HFFc6 (cell line): Measurements from ENCODE around the gene OLFM2. TPM values are rescaled to one million over a fixed set of nuclear protein-coding genes. Genes with fewer than 3 reads are reported as not detected.

ENCODE experiments used
- DNase-seq: peaks from one replicate; pipeline ENCODE4 v3.0.0-alpha.2; 2018
- H3K27ac Mint-ChIP-seq: 2 replicates; pipeline ENCODE4 v1.8.0; 2020; ENCODE audit warnings: mild to moderate bottlenecking, mixed read lengths
- H3K27me3 Mint-ChIP-seq: 2 replicates; pipeline ENCODE4 v1.8.0; 2021; ENCODE audit warnings: mild to moderate bottlenecking, moderate library complexity, mixed read lengths; ENCODE audit not compliant: insufficient read depth
- H3K36me3 Mint-ChIP-seq: 2 replicates; pipeline ENCODE4 v1.8.0; 2021; ENCODE audit warnings: low read depth, mixed read lengths
- H3K4me1 Mint-ChIP-seq: 2 replicates; pipeline ENCODE4 v1.8.0; 2020; ENCODE audit warnings: low read depth, mixed read lengths
- H3K4me3 Mint-ChIP-seq: 2 replicates; pipeline ENCODE4 v1.8.0; 2020; ENCODE audit warnings: mild to moderate bottlenecking, moderate library complexity, mixed read lengths
- H3K9me3 Mint-ChIP-seq: 2 replicates; pipeline ENCODE4 v1.8.0; 2020; ENCODE audit warnings: mild to moderate bottlenecking, mixed read lengths
- total RNA-seq, 6 experiments: library from RNA; stranded (reverse); fragmentation: NEBNext Ultra II Directional; extraction: Animal tissue kit (Norgen Biotek cat#: 25700); gene quantifications; 2 replicates in 1 of 6; 3 replicates in 5 of 6; pipeline ENCODE4 v1.2.3, GENCODE V29; 2021
- TF ChIP-seq, protein P1 (sequence below): fragments of 200-600 bp; sonication (generic); IDR thresholded peaks from 2 replicates; pipeline ENCODE4 v1.5.0; 2021; ENCODE audit warnings: antibody characterized with exemption, mild to moderate bottlenecking

The OLFM2 gene
- total RNA-seq, 6 experiments from 2014 or later, result 1.9 to 7.0 (median 6.3) TPM

DNA sequence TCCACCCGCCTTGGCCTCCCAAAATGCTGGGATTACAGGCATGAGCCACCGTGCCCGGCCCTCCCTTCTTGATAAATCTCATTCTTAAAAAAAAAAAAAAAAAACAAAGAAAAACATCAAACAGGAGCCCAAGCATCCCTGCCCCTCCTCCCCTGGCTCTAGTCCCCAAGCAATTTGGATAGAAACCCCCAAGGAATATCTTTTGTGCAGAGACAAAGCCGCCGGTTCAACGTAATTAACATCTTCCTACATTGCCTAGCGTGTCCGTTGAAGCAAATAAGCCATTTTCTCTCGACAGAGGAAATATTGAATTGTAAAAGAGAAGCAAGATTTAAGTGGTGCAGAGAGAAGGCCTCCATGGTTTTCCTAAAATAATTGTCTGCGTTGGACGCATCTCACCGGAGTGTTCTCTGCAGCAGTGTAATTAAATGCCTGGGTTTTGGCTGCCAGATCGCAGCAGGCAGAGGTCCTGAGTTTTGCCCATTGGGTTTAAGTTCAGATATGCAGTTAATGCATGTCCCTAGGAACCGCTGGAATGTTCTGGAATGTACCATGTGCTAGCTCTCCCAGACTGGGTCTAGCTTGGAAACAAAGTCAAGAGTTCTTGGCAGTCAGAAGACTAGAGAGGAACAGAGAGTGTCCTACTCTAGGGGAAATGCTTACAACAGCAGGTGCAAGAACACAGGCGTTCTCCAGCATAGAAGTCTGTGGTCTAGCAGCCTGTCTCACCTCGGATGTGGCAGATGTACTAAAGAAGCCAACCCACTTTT, 70.4 kb downstream of the OLFM2 start:
- TF ChIP-seq, protein P1, sequence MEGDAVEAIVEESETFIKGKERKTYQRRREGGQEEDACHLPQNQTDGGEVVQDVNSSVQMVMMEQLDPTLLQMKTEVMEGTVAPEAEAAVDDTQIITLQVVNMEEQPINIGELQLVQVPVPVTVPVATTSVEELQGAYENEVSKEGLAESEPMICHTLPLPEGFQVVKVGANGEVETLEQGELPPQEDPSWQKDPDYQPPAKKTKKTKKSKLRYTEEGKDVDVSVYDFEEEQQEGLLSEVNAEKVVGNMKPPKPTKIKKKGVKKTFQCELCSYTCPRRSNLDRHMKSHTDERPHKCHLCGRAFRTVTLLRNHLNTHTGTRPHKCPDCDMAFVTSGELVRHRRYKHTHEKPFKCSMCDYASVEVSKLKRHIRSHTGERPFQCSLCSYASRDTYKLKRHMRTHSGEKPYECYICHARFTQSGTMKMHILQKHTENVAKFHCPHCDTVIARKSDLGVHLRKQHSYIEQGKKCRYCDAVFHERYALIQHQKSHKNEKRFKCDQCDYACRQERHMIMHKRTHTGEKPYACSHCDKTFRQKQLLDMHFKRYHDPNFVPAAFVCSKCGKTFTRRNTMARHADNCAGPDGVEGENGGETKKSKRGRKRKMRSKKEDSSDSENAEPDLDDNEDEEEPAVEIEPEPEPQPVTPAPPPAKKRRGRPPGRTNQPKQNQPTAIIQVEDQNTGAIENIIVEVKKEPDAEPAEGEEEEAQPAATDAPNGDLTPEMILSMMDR, result no peak
- H3K27me3 Mint-ChIP-seq, result peaks cover 13% of the 10 kb centered on the region
- no peaks in the 10 kb centered on the region for H3K36me3 Mint-ChIP-seq
- H3K9me3 Mint-ChIP-seq, result no peaks in the 10 kb centered on the region
- no peak overlapping the region for H3K27ac Mint-ChIP-seq
- no peak overlapping the region for H3K4me3 Mint-ChIP-seq
- no peaks in the 10 kb centered on the region for H3K4me1 Mint-ChIP-seq
- DNase-seq, result no peak

DNA sequence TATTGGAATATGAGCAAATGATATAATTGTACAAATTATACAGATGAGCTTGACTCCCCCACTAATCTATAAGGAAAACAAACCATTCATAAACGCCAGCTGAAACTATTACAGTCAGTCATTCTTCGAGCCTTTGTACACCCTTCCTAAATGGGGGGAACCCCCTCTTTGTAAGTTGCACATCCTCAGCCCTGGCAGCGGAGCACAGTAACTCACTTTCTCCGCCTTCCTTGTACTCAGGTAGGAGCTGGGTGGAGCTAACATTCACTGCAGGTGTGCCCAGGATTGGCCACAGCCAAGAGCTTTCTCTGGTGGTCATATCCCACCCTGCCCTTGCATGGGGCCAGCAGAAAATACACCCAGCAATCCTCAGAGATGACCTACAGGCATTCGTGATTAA, 72.6 kb downstream of the OLFM2 start:
- Mint-ChIP-seq H3K36me3 (no peaks in the 10 kb centered on the region), H3K27ac (no peak overlapping the region), H3K27me3 (peaks cover 17% of the 10 kb centered on the region), H3K9me3 (no peaks in the 10 kb centered on the region), H3K4me1 (no peaks in the 10 kb centered on the region), H3K4me3 (no peak overlapping the region)
- no peak for DNase-seq
- TF ChIP-seq, protein P1, result no peak

DNA sequence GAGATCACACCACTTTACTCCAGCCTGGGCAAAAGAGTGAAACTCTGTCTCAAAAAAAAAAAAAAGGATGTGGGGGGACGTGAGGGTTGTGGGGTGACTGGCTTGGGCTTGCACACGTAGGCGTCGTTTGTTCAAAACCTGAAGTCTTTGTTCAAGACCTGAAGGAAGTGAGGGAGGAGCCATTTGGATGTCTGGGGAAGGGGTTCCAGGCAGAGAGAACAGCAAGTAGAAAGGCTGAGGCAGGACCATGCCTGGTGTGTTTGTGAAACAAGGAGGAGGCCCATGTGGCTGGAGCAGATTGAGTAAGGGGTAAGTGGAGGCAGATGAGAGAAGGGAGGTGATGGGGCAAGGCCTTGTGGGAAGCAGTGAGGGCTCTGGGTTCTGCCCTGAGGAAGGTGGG, 73.4 kb downstream of the OLFM2 start:
- DNase-seq, result no peak

DNA sequence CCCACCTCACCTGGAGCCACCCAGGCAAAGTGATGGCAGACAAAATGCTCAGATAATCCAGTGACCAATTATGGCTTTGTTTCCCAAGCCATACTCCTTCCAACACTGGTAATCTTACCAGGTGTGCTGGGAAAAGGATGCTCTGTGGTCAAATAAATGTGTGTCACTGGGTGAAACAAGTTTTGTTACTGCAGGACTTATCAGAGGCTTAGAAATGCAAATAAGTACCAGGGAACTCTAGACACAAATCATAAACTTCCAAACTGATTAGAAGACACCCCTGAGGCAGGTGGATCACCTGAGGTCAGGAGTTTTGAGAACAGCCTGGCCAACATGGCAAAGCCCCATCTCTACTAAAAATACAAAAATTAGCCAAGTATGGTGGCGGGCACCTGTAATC, 74.8 kb downstream of the OLFM2 start:
- DNase-seq, result no peak
- Mint-ChIP-seq H3K27ac (no peak overlapping the region), H3K27me3 (peaks cover 18% of the 10 kb centered on the region), H3K9me3 (no peaks in the 10 kb centered on the region), H3K4me1 (no peaks in the 10 kb centered on the region), H3K36me3 (no peaks in the 10 kb centered on the region), H3K4me3 (no peak overlapping the region)
- TF ChIP-seq, protein P1, result no peak

More for the DNA sequence above, 73.4 kb downstream of the OLFM2 start:
- H3K27ac Mint-ChIP-seq, result no peak overlapping the region
- no peak overlapping the region for H3K4me3 Mint-ChIP-seq
- no peaks in the 10 kb centered on the region for H3K4me1 Mint-ChIP-seq
- H3K9me3 Mint-ChIP-seq, result no peaks in the 10 kb centered on the region
- TF ChIP-seq, protein P1, result no peak
- H3K27me3 Mint-ChIP-seq, result peaks cover 17% of the 10 kb centered on the region
- H3K36me3 Mint-ChIP-seq, result no peaks in the 10 kb centered on the region

DNA sequence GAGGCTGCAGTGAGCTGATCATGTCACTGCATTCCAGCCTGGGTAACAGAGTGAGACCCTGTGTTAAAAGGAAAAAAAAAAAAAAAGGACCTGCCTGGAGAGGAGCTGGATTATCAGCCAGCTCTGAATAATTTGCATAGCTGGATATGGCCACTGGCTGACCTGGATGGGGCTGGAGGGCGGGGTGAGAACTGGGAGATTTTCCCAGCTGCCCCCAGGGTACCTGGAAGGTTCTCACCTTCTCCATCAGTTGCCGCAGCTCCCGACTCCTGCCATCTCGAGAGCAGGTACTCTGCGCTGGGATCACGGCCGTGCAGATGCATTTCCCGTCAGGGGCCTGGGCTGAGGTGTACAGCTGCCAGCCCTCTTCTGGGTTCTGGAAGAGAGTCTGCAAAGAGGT, 75.9 kb downstream of the OLFM2 start:
- Mint-ChIP-seq H3K27me3 (peaks cover 16% of the 10 kb centered on the region), H3K4me1 (no peaks in the 10 kb centered on the region), H3K27ac (no peak overlapping the region), H3K4me3 (no peak overlapping the region), H3K9me3 (no peaks in the 10 kb centered on the region), H3K36me3 (no peaks in the 10 kb centered on the region)
- DNase-seq, result no peak
- TF ChIP-seq, protein P1, result no peak
